ENCODE measurements around the gene ZNF280A. TPM values are rescaled to one million over a fixed set of nuclear protein-coding genes. Genes with fewer than 3 reads are reported as not detected.
"Not testable (repeated sequence)": the region's sequence is repeated elsewhere in the genome, so short reads cannot be mapped to it uniquely, and the experiment has no call there.

The ZNF280A gene
- polyA plus RNA-seq, 3 donors = 0.07 TPM; not detected in 2

DNA sequence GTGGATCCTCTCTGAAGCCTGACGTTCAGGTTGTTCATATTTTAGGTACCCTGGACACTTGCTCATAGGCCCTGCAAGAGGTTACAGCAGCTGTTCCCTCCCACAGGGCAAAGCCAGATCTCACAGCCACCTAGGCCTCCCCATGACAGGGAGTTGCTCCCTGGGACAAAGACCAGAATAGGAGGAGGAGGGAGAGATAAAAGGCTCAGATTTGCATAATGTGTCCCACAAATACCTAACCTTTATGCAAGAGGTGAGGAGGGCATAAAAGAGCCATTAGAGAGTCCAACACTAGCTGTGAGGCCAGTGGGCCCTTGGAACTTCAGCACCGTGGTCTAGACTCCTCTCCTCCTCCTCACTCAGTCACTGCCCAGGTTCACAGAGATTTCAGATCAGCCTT lies 45.3 kb downstream of the ZNF280A start:
- DNase-seq (ENCODE audit: low read depth in 3 of 3, low spot score in 2 of 3) = no peak

DNA sequence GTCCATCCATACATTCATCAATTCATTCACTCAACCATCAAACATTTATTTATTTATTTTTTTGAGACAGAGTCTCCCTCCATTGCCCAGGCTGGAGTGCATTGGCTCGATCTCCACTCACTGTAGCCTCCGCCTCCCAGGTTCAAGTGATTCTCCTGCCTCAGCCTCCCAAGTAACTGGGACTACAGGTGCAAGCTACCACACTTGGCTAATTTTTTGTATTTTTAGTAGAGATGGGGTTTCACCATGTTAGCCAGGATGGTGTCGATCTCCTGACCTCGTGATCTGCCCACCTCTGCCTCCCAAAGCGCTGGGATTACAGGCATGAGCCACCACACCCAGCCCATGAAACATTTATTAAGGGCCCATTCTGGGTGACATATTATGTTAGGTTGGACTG lies 49.0 kb downstream of the ZNF280A start:
- not testable (repeated sequence) for DNase-seq (ENCODE audit: low read depth in 3 of 3, low spot score in 2 of 3)

DNA sequence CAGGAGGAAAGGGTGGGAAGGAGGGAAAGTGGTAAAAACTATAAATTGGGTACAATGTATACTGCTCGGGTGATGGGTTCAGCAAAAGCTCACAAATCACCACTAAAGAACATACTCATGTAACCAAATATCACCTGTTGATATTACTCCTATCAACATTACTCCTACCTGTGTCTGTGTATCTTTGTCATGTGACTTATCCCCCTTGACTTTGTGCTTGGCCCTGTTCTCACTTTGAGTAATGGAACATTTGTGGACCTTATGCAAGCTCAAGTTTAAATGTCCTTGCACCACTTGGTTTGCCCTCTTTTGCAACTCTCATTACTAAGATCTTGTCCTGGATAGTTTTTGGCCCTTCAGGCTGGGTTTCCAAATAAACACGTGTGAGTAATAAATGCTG lies 50.5 kb downstream of the ZNF280A start:
- no peak for DNase-seq (ENCODE audit: low read depth in 3 of 3, low spot score in 2 of 3)

DNA sequence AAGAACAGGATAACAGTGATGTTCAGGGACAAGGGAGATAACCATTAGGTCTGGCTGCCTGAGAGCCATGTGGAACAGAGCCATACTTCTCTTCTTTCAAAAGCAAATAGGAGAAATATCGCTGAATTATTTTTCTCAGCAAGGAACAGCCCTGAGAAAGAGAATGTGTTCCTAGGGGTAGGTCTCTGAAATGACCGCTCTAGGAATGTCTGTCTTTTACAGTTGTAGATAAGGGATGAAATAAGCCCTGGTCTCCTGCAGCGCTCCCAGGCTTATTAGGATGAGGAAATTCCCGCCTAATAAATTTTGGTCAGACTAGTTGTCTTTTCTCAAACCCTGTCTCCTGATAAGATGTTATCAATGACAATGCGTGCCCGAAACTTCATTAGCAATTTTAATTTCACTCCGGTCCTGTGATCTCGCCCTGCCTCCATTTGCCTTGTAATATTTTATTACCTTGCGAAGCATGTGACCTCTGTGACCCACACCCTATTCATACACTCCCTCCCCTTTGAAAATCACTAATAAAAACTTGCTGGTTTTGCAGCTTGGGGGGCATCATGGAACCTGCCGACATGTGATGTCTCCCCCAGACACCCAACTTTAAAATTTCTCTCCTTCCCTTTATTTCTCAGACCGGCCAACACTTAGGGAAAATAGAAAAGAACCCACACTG lies 51.1 kb downstream of the ZNF280A start:
- not testable (repeated sequence) for DNase-seq (ENCODE audit: low read depth in 3 of 3, low spot score in 2 of 3)

DNA sequence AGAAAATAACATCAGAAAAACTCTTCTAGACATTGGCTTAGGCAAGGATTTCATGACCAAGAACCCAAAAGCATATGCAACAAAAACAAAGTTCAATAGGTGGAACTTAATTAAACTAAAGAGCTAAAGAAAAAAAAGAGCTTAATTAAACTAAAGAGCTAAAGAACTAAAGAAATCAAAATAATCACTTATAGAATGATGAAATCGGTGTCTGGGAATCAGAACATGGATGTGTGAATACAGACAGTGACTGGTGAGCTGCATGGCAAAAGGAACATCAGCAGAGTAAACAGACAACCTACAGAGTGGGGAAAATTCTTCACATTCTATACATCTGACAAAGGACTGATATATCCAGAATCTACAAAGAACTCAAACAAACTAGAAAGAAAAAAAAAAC lies 53.0 kb downstream of the ZNF280A start:
- no peak for DNase-seq (ENCODE audit: low read depth in 3 of 3, low spot score in 2 of 3)

DNA sequence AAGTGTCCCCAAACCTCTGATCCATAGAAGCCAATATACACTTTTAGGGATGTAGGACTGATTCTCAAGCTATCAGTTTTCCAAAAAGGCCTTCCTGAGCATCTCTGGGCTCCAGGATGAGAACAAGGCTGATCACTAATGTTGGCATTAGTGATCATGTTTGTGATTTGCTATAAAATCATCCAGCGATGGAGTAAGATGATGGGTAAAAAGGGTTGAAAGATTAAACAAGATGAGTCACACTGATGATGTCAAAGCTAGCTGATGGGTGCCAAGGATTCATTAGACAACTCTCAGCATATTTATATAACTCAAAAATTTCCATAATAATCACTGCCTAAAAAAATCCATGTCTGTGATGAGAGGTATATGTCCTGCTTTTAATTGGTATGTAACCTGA lies 54.3 kb downstream of the ZNF280A start:
- DNase-seq (ENCODE audit: low read depth in 3 of 3, low spot score in 2 of 3) = no peak

DNA sequence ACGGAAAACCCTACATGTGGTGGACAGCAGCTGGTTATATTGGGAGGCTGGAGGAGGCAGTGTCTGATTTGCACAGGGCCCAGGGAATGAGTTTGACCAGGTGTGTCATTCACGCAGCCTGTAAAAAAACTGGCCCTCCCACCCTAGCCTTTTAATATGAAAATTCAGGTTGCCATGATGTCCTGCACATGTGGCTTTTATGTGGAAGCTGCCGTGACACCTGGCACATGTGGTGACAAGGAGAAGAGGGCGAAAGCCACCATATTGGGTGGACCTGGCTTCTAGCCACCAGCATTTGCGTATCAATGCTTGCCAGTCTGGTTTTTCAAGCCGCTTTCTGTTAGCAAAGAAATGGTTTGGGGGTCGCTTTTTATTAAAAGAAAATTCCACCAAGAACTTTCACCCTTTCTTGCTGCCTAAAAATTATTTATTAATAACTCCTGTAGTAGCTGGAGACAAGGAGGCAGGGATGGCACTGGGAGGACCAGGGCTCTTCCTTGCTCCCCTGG lies 54.9 kb downstream of the ZNF280A start:
- no peak for DNase-seq (ENCODE audit: low read depth in 3 of 3, low spot score in 2 of 3)

DNA sequence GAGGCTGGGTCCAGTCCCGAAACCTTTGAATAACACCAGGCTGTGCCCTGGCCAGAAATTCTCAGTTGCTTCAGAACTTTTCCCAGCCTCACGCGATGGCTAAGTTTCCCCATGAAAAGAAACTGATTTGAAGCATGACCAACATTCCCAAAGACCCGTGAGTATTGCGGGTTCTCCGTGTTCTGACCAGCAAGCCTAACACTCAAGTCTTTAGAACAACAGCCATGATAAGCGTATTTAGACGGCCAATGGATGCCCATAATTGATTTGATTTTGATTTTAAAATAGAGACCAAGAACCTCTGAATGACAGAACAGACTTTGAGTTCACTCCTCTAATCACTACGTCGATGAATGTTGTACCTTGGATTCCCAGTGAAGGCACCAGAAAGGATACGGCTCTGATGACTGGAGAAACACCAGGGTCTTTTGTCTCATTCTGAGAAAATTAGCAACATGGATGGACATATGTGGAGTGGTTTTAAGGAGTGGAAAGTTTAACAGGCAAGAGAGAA lies 55.5 kb downstream of the ZNF280A start:
- DNase-seq (ENCODE audit: low read depth in 3 of 3, low spot score in 2 of 3) = no peak

DNA sequence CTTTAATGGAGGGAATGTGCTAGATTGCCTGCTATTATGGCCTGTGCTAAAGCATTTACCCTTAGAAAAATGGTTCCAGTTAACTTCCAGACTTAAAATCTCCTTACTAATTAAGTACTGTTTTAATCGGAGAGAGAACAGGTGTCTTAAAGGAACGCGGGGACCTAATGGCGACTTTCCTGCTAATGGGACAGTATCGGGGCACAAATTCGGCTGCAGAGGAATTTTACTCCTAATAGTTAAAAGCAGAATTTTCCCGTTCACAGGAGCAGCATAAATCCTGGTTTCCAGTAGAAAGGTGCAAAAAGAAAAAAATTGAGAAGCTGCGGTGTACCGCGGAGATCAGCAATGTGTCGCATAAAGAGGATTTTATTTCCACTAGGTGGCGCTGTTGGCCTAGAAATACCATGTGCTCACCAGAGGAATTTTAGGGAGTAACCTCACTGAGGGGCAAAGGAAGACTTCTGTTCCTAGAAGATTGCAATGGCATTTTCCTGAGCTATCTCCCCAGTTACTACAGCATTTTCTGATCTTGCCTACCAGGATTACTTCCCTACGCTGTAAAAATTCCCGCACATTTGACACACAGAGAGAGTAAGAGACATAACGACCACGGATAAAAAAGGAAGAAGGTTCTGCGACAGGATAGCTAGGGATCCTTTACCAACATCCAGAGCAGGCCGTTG lies 56.1 kb downstream of the ZNF280A start:
- DNase-seq (ENCODE audit: low read depth in 3 of 3, low spot score in 2 of 3) = peak; percentile 59 to 70 (median 66)

Other genes starting within 250 kb of the ZNF280A start
- gene ZNF280B, start 11.5 kb downstream of the ZNF280A start, polyA plus RNA-seq (ENCODE audit: insufficient read length in 3 of 3) = 1 to 10 TPM; 4.4 to 4.7 (median 4.5) TPM
- 1 to 10 TPM in 1 of 3 donors, under 1 TPM in 2; 0.75 to 1.5 (median 0.94) TPM for gene PRAME, start 39.0 kb upstream of the ZNF280A start, polyA plus RNA-seq (ENCODE audit: insufficient read length in 3 of 3)
- under 1 TPM in 1 of 3 donors, not detected in 2; 0.21 TPM for gene GGTLC2, start 124.3 kb upstream of the ZNF280A start, polyA plus RNA-seq (ENCODE audit: insufficient read length in 3 of 3)